K562 (cell line): ENCODE data around the gene CHAC1. TPM values are rescaled to one million over a fixed set of nuclear protein-coding genes. Genes with fewer than 3 reads are reported as not detected.

ENCODE experiments used
- ARID4B ChIP-seq: sonication (generic); formaldehyde crosslinking; IDR thresholded peaks from 2 replicates; pipeline ENCODE4 v1.8.0; 2022; ENCODE audit warnings: mild to moderate bottlenecking, missing genetic modification reagents
- CHD4 ChIP-seq: fragments of 200-600 bp; sonication (generic); IDR thresholded peaks from 3 replicates; pipeline ENCODE4 v1.6.1; 2012; ENCODE audit warnings: low read depth, mild to moderate bottlenecking, mixed read lengths, low read length, inconsistent platforms; ENCODE audit not compliant: insufficient read depth, insufficient replicate concordance, poor library complexity, severe bottlenecking
- CREB1 ChIP-seq, 2 experiments: sonication (generic) in 1 of 2; formaldehyde crosslinking in 1 of 2; IDR thresholded peaks; 2 replicates each; pipeline versions ENCODE4 v1.6.1 to v1.8.0; 2012 to 2022; ENCODE audit warnings: inconsistent platforms in 1 of 2, mild to moderate bottlenecking in 1 of 2, missing genetic modification reagents in 1 of 2, moderate library complexity in 1 of 2
- CXXC5 ChIP-seq: fragments of 250-450 bp; sonication (Bioruptor Pico); IDR thresholded peaks from 2 replicates; pipeline ENCODE4 v1.8.0; 2022; ENCODE audit warnings: inconsistent platforms, mild to moderate bottlenecking, moderate library complexity
- ETV6 ChIP-seq, 3 experiments: fragments of 150-350 bp in 1 of 3; sonication (generic) in 1 of 3; formaldehyde crosslinking in 1 of 3; IDR thresholded peaks; 2 replicates each; pipeline versions ENCODE4 v1.6.1 to v1.8.0; 2014 to 2022; ENCODE audit warnings: borderline replicate concordance in 2 of 3, low read depth in 2 of 3, antibody characterized with exemption in 1 of 3, low read length in 1 of 3, mild to moderate bottlenecking in 1 of 3, missing genetic modification reagents in 1 of 3
- FOXJ2 ChIP-seq: fragments of 200-800 bp; sonication (Bioruptor generic); IDR thresholded peaks from 2 replicates; pipeline ENCODE4 v1.6.1; 2016; ENCODE audit warnings: missing genetic modification characterization, missing compliant biosample characterization
- FOXK1 ChIP-seq: sonication (generic); formaldehyde crosslinking; IDR thresholded peaks from 2 replicates; pipeline ENCODE4 v1.8.0; 2022; ENCODE audit warnings: missing genetic modification reagents, mild to moderate bottlenecking, borderline replicate concordance
- HIVEP1 ChIP-seq: fragments of 250-450 bp; sonication (Bioruptor Pico); IDR thresholded peaks from 2 replicates; pipeline ENCODE4 v1.4.0; 2020; ENCODE audit warnings: mild to moderate bottlenecking
- KLF13 ChIP-seq: fragments of 450-650 bp; IDR thresholded peaks from 2 replicates; pipeline ENCODE4 v1.6.1; 2016; ENCODE audit warnings: missing genetic modification characterization, low read depth, mild to moderate bottlenecking, missing compliant biosample characterization, moderate library complexity, borderline replicate concordance
- MAX ChIP-seq: sonication (generic); formaldehyde crosslinking; IDR thresholded peaks from 2 replicates; pipeline ENCODE4 v1.9.0; 2022; ENCODE audit warnings: mild to moderate bottlenecking, missing genetic modification reagents
- MAZ ChIP-seq, 2 experiments: fragments of 450-650 bp in 1 of 2; sonication (generic) in 1 of 2; formaldehyde crosslinking; IDR thresholded peaks in 1 of 2; conservative IDR thresholded peaks in 1 of 2; 2 replicates each; pipeline versions ENCODE4 v1.4.0 to v1.5.0; 2020; ENCODE audit warnings: mild to moderate bottlenecking in 1 of 2, missing genetic modification reagents in 1 of 2
- MTA1 ChIP-seq: fragments of 450-650 bp; IDR thresholded peaks from 2 replicates; pipeline ENCODE4 v1.6.1; 2017; ENCODE audit warnings: borderline replicate concordance
- NR2F6 ChIP-seq: fragments of 450-650 bp; formaldehyde crosslinking; IDR thresholded peaks from 2 replicates; pipeline ENCODE4 v1.4.0; 2020; ENCODE audit warnings: mild to moderate bottlenecking
- RBFOX2 ChIP-seq: fragments of 200-400 bp; formaldehyde crosslinking; IDR thresholded peaks from 2 replicates; pipeline ENCODE4 v1.6.1; 2017; ENCODE audit warnings: low read depth, mild to moderate bottlenecking, low read length, moderate library complexity
- RCOR1 ChIP-seq, 2 experiments: IDR thresholded peaks; 2 replicates each; pipeline ENCODE4 v1.6.1; 2012; ENCODE audit warnings: low read depth in 2 of 2, low read length in 2 of 2, borderline replicate concordance in 1 of 2, improper control_type of control experiment in 1 of 2
- STAG1 ChIP-seq: sonication (generic); formaldehyde crosslinking; IDR thresholded peaks from 2 replicates; pipeline ENCODE4 v1.5.0; 2020; ENCODE audit warnings: missing genetic modification reagents, borderline replicate concordance
- ZNF197 ChIP-seq: fragments of 200-800 bp; sonication (Bioruptor generic); IDR thresholded peaks from 2 replicates; pipeline ENCODE4 v1.6.1; 2016; ENCODE audit warnings: low read depth, missing genetic modification characterization, missing compliant biosample characterization
- ZNF398 ChIP-seq: fragments of 250-450 bp; sonication (Bioruptor Pico); IDR thresholded peaks from 2 replicates; pipeline ENCODE4 v1.8.0; 2021; ENCODE audit warnings: moderate library complexity, mild to moderate bottlenecking, inconsistent platforms
- ZNF77 ChIP-seq: fragments of 250-450 bp; sonication (Bioruptor Pico); IDR thresholded peaks from 2 replicates; pipeline ENCODE4 v1.5.0; 2020
- polyA plus RNA-seq, 8 experiments: library from polyadenylated mRNA; depleted of rRNA in 4 of 8; stranded (reverse) in 5 of 8; unstranded in 3 of 8; fragments of >200 nt; fragmentation: Nextera tagmentation in 2 of 8; fragmentation: Illumina TruSeq in 1 of 8; extraction: Ambion mirVana in 2 of 8; extraction: Trizol in 1 of 8; gene quantifications; 2 replicates each; pipeline versions ENCODE4 v1.2.1 to v1.2.3, GENCODE V29; 2011 to 2014; ENCODE audit warnings: inconsistent platforms in 1 of 8, missing spikeins in 1 of 8
- total RNA-seq, 7 experiments: library from RNA; depleted of rRNA in 6 of 7; stranded (reverse); fragments of >200 nt in 6 of 7; fragmentation: Illumina TruSeq in 2 of 7; extraction: Trizol in 2 of 7; gene quantifications; 2 replicates each; pipeline versions ENCODE4 v1.2.1 to v1.2.3, GENCODE V29; 2011 to 2021; ENCODE audit warnings: low replicate concordance in 1 of 7

The CHAC1 gene
- total and polyA plus RNA-seq, 9 of the 15 experiments (the other 6 are each of a cell fraction or from before 2014, with no cell fraction given) = 0.47 to 39.0 (median 7.5) TPM

GRCh38 chr15:40930430-40931299, 22.6 kb upstream of the CHAC1 start (continued):
- 0 out of 2 replicates have a peak, but pooled peaks have one; percentile 51 for TF ChIP-seq FOXK1 (CRISPR knock-in tag)
- peak; percentile 26 to 43; a peak in 2 of 4 replicates for TF ChIP-seq MAZ (CRISPR knock-in tag; conservative IDR thresholded peaks at IDR 0.05 in 1 of 2, IDR thresholded peaks at IDR 0.05 in 1 of 2)
- 0 out of 2 replicates have a peak, but pooled peaks have one; percentile 29 for TF ChIP-seq RBFOX2
- TF ChIP-seq MTA1 = peak; percentile 86
- no peak for TF ChIP-seq NR2F6 (CRISPR knock-in tag)
- TF ChIP-seq CXXC5 (CRISPR knock-in tag) = peak; percentile 73
- no peak for TF ChIP-seq HIVEP1
- no peak for TF ChIP-seq FOXJ2 (tag)
- no peak for TF ChIP-seq KLF13
- TF ChIP-seq CHD4 = no peak
- no peak for TF ChIP-seq STAG1
- peak; percentile 78 for TF ChIP-seq MAX (CRISPR knock-in tag)
- peak; percentile 65; the same call in 1 of the 2 replicates for TF ChIP-seq ARID4B
- TF ChIP-seq CREB1 (IDR thresholded peaks at IDR 0.05) = no peak
- TF ChIP-seq CREB1 (CRISPR knock-in tag; IDR thresholded peaks at IDR 0.05) = no peak; the same call in 1 of the 2 replicates
- peak in 1 of 2 experiments; percentile 37; a peak in 1 of 4 replicates for TF ChIP-seq ETV6 (IDR thresholded peaks at IDR 0.05; ENCODE audit: borderline replicate concordance in 1 of 2, low read depth in 2 of 2, low read length in 1 of 2)
- no peak for TF ChIP-seq ETV6 (CRISPR knock-in tag; IDR thresholded peaks at IDR 0.05; ENCODE audit: borderline replicate concordance)
- TF ChIP-seq ZNF197 = no peak
- TF ChIP-seq ZNF77 (CRISPR knock-in tag) = no peak
- TF ChIP-seq ZNF398 (CRISPR knock-in tag) = no peak
- peak in 1 of 2 experiments; percentile 66; a peak in 1 of 4 replicates for TF ChIP-seq RCOR1 (IDR thresholded peaks at IDR 0.05; ENCODE audit: borderline replicate concordance in 1 of 2, low read depth in 2 of 2, low read length in 2 of 2)
